Heart left ventricle (tissue), 13 donors: Measurements from ENCODE around the gene PTPRN2.

Experiments
- POLR2A ChIP-seq, 2 donors: fragments of 450-650 bp; IDR thresholded peaks; one replicate each; pipeline ENCODE4 v1.6.1; 2017; ENCODE audit warnings: antibody characterized with exemption in 2 of 2, mild to moderate bottlenecking in 2 of 2, moderate library complexity in 2 of 2
- TF ChIP-seq, protein P1 (sequence below), 12 donors: fragments of 200-600 bp; sonication (generic) in 4 of 12; IDR thresholded peaks; one replicate each; pipeline versions ENCODE4 v1.5.0 to v1.8.0; 2018 to 2022; ENCODE audit warnings: antibody characterized with exemption in 12 of 12, mild to moderate bottlenecking in 5 of 12
- donor health status: ischemic (EF 13 %, LVEDD 7.1; RV severe dilation, severe dysfunction).
- donor health status: DM: no; HTN: yes; CAD: no.
- donor health status: DM: no; HTN: no; CAD: no.
- donor health status: ischemic (EF 25% LVEDD 6.9; RV normal size, moderate dysfunction).
- donor health status: ischemic (EF 25% LVEDD 5.7; RV mildly dilated, moderate dysfunction).
- donor health status: ischemic (EF 35%, LVEDD 5.7; RV mildly dilated, moderate dysfunction).
- donor health status: nonischemic (EF 11% LVEDD 7.7; RV severe dilation, severe dysfunction).
- donor health status: DM: yes; HTN: yes; CAD: no.
- donor health status: PGD.
- donor health status: ischemic (EF 29% LVEDD 5.4; RV normal size, mild dysfunction).
- donor health status: nonischemic (EF 23%, LVEDD 6.1; RV moderate dilation, normal function).

DNA sequence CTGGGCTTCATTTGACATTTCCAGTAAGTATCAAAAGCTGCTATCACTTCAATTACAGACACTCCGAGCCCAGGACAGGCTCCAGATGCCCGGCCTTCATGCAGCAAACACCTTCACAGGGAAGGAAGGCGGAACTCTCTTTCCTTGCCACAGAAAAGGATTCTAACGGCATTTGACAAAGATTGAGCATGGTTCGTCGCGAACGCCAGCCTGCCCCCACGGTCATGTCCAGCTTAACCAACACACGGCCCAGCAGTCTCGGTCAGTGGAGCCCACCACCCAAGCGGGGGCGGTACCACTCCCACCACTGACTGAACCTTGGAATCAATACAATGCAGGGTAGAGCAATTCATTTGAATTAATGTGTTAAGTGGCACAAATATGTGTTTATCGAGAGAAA, 643.6 kb downstream of the PTPRN2 start:
- TF ChIP-seq, protein P1, sequence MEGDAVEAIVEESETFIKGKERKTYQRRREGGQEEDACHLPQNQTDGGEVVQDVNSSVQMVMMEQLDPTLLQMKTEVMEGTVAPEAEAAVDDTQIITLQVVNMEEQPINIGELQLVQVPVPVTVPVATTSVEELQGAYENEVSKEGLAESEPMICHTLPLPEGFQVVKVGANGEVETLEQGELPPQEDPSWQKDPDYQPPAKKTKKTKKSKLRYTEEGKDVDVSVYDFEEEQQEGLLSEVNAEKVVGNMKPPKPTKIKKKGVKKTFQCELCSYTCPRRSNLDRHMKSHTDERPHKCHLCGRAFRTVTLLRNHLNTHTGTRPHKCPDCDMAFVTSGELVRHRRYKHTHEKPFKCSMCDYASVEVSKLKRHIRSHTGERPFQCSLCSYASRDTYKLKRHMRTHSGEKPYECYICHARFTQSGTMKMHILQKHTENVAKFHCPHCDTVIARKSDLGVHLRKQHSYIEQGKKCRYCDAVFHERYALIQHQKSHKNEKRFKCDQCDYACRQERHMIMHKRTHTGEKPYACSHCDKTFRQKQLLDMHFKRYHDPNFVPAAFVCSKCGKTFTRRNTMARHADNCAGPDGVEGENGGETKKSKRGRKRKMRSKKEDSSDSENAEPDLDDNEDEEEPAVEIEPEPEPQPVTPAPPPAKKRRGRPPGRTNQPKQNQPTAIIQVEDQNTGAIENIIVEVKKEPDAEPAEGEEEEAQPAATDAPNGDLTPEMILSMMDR (IDR thresholded peaks at IDR 0.05) = no peak
- TF ChIP-seq POLR2A (IDR thresholded peaks at IDR 0.05) = no peak
